ENCODE measurements around the gene BACE2. TPM values are rescaled to one million over a fixed set of nuclear protein-coding genes. Genes with fewer than 3 reads are reported as not detected.

BACE2 gene
- total RNA-seq, 2 experiments from 2014 or later: not detected

- TF ChIP-seq EZH2phosphoT487 (IDR thresholded peaks at IDR 0.05; ENCODE audit: borderline replicate concordance, low read depth, low read length) (no peak), CTCF (conservative IDR thresholded peaks at IDR 0.05; ENCODE audit: low read length) (no peak)
- BruUV-seq (replicated peaks): no TSS peak
- H4K20me1 ChIP-seq (ENCODE audit: insufficient read depth, low read length): no peaks in the 10 kb centered on the region
- H2AFZ ChIP-seq (ENCODE audit: low read length): no peak overlapping the region
- H3K27ac ChIP-seq (ENCODE audit: low read depth, low read length, poor library complexity, severe bottlenecking): no peak overlapping the region
- DNase-seq (ENCODE audit: low spot score): no peak
- H3K9me3 ChIP-seq (ENCODE audit: low read length): no peaks in the 10 kb centered on the region
- CTCF ChIA-PET (ENCODE audit: unreplicated experiment): no interaction called here
- no peaks in the 10 kb centered on the region for H3K79me2 ChIP-seq (ENCODE audit: insufficient read depth, low read depth, low read length)
- H3K4me2 ChIP-seq (ENCODE audit: low read length): no peak overlapping the region
- H3K4me1 ChIP-seq (ENCODE audit: insufficient read depth, low read length, poor library complexity, severe bottlenecking): no peaks in the 10 kb centered on the region
- H3K4me3 ChIP-seq (ENCODE audit: low read depth, low read length, poor library complexity, severe bottlenecking): no peak overlapping the region
- POLR2A ChIA-PET: no interaction called here
- intact Hi-C loops (cut with micrococcal nuclease; ENCODE audit: unreplicated experiment): no loop called here
- H3K36me3 ChIP-seq (ENCODE audit: insufficient read depth, low read length): no peaks in the 10 kb centered on the region
- H3K9me2 ChIP-seq (ENCODE audit: insufficient read depth, low read length): no peaks in the 10 kb centered on the region
Measured at GRCh38 chr21:41204736-41205135, 36.8 kb downstream of the BACE2 start.

- Histone ChIP-seq H4K20me1 (ENCODE audit: insufficient read depth, low read length) (no peaks in the 10 kb centered on the region), H3K4me3 (ENCODE audit: low read depth, low read length, poor library complexity, severe bottlenecking) (no peak overlapping the region), H3K36me3 (ENCODE audit: insufficient read depth, low read length) (no peaks in the 10 kb centered on the region), H3K9me3 (ENCODE audit: low read length) (no peaks in the 10 kb centered on the region), H3K79me2 (ENCODE audit: insufficient read depth, low read depth, low read length) (no peaks in the 10 kb centered on the region), H3K27ac (ENCODE audit: low read depth, low read length, poor library complexity, severe bottlenecking) (no peak overlapping the region), H3K4me1 (ENCODE audit: insufficient read depth, low read length, poor library complexity, severe bottlenecking) (no peaks in the 10 kb centered on the region), H3K4me2 (ENCODE audit: low read length) (no peak overlapping the region), H3K9me2 (ENCODE audit: insufficient read depth, low read length) (no peaks in the 10 kb centered on the region), H2AFZ (ENCODE audit: low read length) (no peak overlapping the region)
- CTCF ChIA-PET (ENCODE audit: unreplicated experiment): no interaction called here
- TF ChIP-seq CTCF (conservative IDR thresholded peaks at IDR 0.05; ENCODE audit: low read length): no peak
- no peak for TF ChIP-seq EZH2phosphoT487 (IDR thresholded peaks at IDR 0.05; ENCODE audit: borderline replicate concordance, low read depth, low read length)
- no TSS peak for BruUV-seq (replicated peaks)
- intact Hi-C loops (cut with micrococcal nuclease; ENCODE audit: unreplicated experiment): no loop called here
- POLR2A ChIA-PET: no interaction called here
- DNase-seq (ENCODE audit: low spot score): no peak
Measured at GRCh38 chr21:41207401-41208375, 39.7 kb downstream of the BACE2 start.

GRCh38 chr21:41208376-41208763 is 40.4 kb downstream of the BACE2 start:
- no peaks in the 10 kb centered on the region for H3K36me3 ChIP-seq (ENCODE audit: insufficient read depth, low read length)
- ChIA-PET POLR2A (no interaction called here), CTCF (ENCODE audit: unreplicated experiment) (no interaction called here)
- H3K79me2 ChIP-seq (ENCODE audit: insufficient read depth, low read depth, low read length): no peaks in the 10 kb centered on the region
- intact Hi-C loops (cut with micrococcal nuclease; ENCODE audit: unreplicated experiment): no loop called here
- no peaks in the 10 kb centered on the region for H4K20me1 ChIP-seq (ENCODE audit: insufficient read depth, low read length)
- H3K27ac ChIP-seq (ENCODE audit: low read depth, low read length, poor library complexity, severe bottlenecking): no peak overlapping the region
- H3K9me2 ChIP-seq (ENCODE audit: insufficient read depth, low read length): no peaks in the 10 kb centered on the region
- H2AFZ ChIP-seq (ENCODE audit: low read length): no peak overlapping the region
- H3K9me3 ChIP-seq (ENCODE audit: low read length): no peaks in the 10 kb centered on the region
- BruUV-seq (replicated peaks): no TSS peak
- H3K4me1 ChIP-seq (ENCODE audit: insufficient read depth, low read length, poor library complexity, severe bottlenecking): no peaks in the 10 kb centered on the region
- DNase-seq (ENCODE audit: low spot score): no peak
- no peak for TF ChIP-seq CTCF (conservative IDR thresholded peaks at IDR 0.05; ENCODE audit: low read length)
- no peak for TF ChIP-seq EZH2phosphoT487 (IDR thresholded peaks at IDR 0.05; ENCODE audit: borderline replicate concordance, low read depth, low read length)
- H3K4me2 ChIP-seq (ENCODE audit: low read length): no peak overlapping the region
- no peak overlapping the region for H3K4me3 ChIP-seq (ENCODE audit: low read depth, low read length, poor library complexity, severe bottlenecking)

All from OCI-LY7 (cell line).